ENCODE results near the gene FOXO1.

GRCh38 chr13:40579535-40579934 lies 86.9 kb downstream of the FOXO1 start:
- TF ChIP-seq CTCF (IDR thresholded peaks at IDR 0.05; ENCODE audit: low read depth, low read length) (no peak), MYC (IDR thresholded peaks at IDR 0.05; ENCODE audit: low read depth, low read length) (no peak)
